DMS114 treated with DMSO at 0.1 percent for 48 hours (cell line): Measurements from ENCODE around the gene MPP2.
"Not testable (repeated sequence)": the region's sequence is repeated elsewhere in the genome, so short reads cannot be mapped to it uniquely, and the experiment has no call there.

Experiments
- DNase-seq: peaks from one replicate; lab custom pipeline; 2025; ENCODE audit not compliant: unreplicated experiment; lab: John Stamatoyannopoulos, UW

The MPP2 gene

GRCh38 chr17:43877451-43878155, 29.7 kb downstream of the MPP2 start:
- no peak for DNase-seq

GRCh38 chr17:43877031-43877430, 30.3 kb downstream of the MPP2 start:
- DNase-seq, result no peak

- no peak for DNase-seq
Observed at GRCh38 chr17:43875476-43876147, 31.7 kb downstream of the MPP2 start.

DNA sequence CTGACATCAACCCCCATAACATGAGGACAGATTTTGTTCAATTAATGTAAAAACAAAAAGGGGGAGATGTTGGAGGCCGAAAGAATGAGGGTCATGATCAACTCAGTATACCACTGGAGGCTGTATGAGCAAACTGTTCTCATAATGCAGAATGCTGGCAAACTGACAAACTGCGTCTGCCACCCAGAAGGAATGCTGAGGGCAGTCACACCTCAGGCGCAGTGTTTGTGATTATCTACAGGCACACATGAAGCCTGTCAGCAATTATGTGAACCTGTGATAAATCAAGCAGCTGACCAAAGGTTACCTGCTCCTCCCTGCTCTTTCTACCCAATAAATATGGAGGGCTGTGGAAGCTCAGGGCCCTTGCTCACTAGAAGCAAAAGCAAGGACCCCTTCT, 33.0 kb downstream of the MPP2 start:
- DNase-seq, result no peak

GRCh38 chr17:43873815-43874214, 33.5 kb downstream of the MPP2 start:
- DNase-seq, result no peak

GRCh38 chr17:43873091-43873490, 34.2 kb downstream of the MPP2 start:
- DNase-seq, result no peak

DNA sequence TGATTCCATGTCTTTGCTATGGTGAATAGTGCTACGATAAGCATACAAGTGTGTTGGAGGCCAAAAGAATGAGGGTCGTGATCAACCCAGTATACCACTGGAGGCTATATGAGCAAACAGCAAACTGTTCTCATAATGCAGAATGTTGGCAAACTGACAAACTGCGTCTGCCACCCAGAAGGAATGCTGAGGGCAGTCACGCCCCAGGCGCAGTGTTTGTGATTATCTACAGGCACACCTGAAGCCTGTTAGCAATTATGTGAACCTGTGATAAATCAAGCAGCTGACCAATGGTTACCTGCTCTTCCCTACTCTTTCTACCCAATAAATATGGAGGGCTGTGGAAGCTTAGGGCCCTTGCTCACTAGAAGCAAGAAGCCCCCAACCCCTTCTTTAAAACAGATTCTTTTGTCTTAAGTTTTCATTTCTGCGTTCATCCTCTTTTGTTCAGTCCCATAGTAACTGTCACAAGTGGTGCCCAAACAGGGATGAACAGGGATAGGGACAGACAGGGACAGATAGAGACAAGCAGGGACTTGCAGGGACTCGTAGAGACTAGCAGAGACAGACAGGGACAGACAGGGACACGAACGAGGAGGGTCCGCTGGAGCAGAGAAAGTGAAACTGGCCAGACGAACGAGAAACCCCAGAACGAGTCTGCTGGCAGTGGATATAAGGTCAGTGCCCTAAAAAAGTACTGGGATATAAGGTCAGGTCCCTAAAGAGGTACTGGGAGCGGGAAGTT, 35.2 kb downstream of the MPP2 start:
- DNase-seq, result no peak

DNA sequence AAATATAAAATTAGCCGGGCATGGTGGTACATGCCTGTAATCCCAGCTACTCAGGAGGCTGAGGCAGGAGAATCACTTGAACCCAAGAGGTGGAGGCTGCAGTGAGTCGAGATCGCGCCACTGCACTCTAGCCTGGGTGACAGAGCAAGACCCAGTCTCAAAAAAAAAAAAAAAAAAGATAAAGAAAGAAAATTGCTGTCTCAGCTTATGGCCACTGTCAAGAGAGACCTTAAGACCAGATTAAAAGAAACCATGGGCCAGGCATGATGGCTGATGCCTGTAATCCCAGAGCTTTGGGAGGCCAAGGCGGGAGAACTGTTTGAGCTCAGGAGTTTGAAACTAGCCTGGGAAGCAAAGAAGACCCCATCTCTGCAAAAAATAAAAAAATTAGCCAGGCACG, 38.3 kb downstream of the MPP2 start:
- not testable (repeated sequence) for DNase-seq

DNA sequence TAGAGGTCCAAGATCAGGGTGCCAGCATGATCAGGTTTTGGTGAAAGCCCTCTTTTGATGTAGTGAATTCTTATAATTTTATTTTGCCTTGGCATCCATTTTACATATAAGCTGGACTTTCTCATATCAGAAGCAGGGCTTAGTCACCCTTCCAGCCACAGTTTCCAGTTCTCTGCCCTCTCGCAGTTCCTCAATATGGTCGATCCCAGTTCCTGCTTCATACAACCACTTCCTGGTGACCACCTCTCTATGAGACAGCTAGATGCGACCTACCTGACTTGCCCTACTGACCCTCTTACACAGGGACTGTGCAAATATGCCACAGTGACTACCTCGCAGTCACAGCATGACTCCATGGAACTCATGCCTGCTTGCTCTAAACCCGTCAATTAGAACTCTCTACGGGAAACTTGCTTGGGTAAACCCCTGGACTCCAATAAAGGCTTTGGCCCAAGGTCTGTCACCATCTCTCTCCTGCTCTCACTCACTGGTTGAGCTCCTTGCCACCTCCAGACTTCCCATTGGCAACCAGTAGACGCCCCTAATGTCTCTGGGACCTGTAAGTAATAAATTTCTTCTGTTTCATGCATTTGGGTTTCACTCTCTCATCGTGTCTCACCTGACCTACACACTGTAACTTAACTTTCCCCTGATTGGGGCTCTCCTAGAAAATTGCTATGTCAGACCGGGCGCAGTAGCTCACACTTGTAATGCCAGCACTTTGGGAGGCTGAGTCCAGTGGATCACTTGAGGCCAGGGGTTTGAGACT, 38.9 kb downstream of the MPP2 start:
- DNase-seq, result no peak

GRCh38 chr17:43864161-43864984, 43.0 kb downstream of the MPP2 start:
- DNase-seq, result no peak

- no peak for DNase-seq
Observed at GRCh38 chr17:43861960-43862359, 45.4 kb downstream of the MPP2 start.

DNA sequence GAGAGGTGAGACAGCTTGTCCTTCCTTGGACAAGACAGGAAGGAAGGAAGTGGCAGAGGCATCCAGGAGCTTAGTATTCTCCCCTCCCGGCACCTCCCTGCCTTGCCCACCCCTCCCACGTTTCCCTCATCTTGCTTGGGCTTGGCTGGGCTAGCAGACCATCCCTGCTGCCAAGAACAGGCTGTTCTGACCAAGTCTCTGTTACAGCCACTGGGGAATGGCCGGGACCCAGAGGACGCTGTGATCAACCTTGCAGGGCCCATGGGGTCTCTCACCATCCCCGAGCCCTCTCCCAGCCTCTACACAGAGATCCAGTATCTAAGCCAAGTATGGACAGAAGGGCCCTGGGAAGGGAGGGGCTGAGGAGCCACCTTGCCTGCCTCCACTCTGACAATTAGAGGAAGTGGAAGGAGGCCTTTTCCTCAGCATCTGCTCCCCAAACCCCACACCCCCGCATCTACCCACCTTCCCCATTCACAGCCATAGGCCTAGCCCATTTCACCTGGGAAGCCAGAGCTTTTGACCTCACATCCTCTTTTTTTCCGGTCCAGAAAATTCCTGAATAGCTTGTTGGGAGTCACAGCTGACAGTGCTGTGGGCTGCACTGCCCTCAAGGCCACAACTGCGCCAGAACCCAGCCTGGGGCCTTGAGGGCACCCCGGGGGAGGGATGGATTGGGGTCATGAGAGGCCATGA, 46.3 kb downstream of the MPP2 start:
- DNase-seq, result no peak

DNA sequence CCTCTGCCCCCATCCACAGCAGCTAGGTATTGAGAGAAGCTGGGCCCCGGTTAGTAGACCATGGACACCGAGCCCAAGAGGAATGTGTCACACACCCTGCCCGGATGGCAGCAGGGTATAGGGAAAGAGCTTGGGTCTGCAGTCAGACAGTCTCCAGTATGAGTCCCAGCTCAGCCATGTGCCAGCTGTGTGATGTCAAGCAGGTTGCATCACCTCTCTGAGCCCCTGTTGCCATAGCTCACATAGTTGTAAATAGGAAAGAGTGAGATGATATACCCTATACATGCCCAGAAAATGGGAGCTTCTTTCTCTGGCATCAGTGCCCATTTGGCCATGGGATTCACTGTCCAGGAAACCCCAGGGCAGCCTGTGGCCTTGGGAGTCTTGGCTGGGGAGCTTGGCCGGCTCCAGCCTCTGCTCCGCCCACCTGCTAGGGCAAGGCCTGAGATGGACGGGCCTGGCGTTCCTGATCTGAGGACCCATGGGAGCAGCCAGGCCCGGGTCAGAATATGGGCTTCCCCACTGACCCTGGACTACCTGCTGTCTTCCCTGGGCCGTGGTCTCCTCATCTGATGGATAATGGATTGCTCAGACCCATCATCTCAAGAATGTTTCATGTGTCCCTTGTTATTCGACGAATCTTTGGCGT, 47.1 kb downstream of the MPP2 start:
- DNase-seq, result no peak

- no peak for DNase-seq
Observed at GRCh38 chr17:43857957-43858600, 49.3 kb downstream of the MPP2 start.

DNA sequence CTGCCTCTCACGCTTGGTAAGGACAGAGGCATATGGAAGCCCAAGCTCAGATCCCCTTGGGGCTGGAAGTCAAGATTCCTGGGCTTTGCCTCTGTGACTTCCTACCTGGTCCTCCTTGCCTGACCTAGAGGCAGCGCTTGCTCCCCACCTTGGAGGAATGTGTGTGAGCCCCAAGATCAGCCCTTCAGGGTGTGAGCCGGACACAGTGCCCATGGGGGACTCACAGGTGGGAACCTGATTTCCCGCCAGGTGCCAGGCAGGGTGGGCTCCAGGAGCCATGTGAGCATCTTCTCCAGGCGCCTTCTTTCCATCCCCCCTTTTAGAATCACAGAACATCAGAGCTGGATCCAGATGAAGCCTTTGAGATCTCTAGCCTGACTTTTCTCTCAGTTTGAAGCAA, 50.2 kb downstream of the MPP2 start:
- no peak for DNase-seq

DNA sequence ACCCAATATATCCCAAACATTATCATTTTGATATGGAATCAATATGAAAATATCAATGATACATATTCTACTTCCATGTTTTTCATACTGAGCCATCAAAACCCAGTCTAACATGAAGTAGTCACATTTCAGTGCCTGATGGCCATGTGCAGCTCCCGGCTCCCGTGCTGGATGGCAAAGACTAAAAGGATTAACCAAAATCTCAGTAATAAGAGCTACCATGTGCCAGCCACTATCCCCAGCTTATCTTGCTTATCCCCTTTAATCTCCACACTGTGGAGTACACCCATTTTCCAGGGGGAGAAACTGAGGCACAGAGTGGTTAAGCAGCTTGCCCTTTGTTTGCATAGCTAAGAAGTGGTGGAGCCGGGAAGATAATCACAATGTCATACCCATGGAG, 51.2 kb downstream of the MPP2 start:
- no peak for DNase-seq

GRCh38 chr17:43855061-43855460, 52.3 kb downstream of the MPP2 start:
- DNase-seq, result no peak

DNA sequence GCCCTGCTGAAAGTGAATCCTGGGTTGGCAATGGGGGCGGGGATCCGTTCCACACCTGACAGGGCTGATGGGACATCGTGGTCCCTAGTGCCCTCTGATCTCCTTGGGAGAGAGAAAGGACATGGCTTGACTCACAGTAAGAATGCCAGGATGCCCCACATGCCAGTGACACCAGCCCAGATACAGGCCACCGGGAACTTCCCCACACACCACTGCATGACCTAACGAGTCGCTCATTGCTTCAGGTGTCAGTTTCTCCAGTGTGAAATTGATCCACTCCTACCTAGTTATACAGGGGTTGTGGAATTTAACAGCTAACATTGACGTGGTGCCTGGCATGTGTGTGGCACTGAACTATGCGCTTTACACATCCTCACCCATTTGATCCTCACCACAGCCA, 52.8 kb downstream of the MPP2 start:
- no peak for DNase-seq

GRCh38 chr17:43853546-43853945, 53.8 kb downstream of the MPP2 start:
- no peak for DNase-seq
